T-helper 9 cell (primary cell): ENCODE data around the gene NAB1.

Experiments
- DNase-seq: peaks from one replicate; pipeline ENCODE4 v3.0.0-alpha.2; 2020

Gene NAB1

DNA sequence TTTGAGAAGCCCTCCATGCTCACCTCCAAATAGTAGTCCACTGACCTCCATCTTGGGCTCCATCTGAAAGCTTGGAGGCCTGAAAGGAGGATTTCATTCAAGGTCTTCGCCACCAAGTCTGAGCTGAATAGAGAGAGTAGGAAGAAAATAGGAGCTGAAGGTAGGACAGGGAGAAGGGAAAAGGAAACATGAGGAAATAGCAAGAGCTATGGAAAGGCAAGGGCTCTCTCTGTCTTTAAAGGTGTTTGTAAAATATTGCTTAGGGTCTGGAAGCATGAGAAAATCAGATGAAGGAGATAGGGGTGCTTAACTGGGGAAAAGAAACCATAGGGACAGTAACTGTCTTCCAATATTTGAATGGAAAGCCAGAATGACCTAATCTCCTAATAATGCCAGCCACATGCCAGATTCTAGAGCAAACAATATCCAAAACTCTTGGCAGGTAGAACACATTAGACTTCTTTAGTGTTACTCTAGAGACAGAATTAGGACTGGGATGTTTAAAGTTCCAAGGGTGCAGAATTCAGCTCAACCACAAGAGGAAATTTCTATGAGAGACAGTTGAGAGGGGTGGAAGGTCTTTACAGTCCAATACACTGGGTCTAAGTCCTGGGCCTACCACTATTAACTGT, 67.4 kb downstream of the NAB1 start:
- DNase-seq = no peak

DNA sequence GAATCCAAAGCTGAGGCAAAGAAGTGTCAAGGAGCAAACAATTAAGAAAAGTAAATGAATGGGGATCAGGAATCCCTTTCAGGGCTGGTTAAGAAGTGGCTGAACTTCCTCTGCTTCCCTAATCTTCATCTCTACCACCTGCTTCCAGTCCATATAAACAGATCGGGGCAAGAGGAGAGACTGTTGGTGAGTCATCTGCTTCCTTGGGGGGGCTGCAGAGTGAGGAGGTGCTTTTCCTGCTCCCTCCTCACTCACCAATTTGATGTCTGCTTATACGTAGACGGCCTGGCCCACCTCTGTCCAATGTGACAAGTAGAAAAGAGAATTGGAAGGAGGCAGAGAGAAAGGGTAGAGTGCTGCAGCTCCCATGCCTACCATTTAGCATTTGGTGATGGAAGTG, 68.4 kb downstream of the NAB1 start:
- no peak for DNase-seq

DNA sequence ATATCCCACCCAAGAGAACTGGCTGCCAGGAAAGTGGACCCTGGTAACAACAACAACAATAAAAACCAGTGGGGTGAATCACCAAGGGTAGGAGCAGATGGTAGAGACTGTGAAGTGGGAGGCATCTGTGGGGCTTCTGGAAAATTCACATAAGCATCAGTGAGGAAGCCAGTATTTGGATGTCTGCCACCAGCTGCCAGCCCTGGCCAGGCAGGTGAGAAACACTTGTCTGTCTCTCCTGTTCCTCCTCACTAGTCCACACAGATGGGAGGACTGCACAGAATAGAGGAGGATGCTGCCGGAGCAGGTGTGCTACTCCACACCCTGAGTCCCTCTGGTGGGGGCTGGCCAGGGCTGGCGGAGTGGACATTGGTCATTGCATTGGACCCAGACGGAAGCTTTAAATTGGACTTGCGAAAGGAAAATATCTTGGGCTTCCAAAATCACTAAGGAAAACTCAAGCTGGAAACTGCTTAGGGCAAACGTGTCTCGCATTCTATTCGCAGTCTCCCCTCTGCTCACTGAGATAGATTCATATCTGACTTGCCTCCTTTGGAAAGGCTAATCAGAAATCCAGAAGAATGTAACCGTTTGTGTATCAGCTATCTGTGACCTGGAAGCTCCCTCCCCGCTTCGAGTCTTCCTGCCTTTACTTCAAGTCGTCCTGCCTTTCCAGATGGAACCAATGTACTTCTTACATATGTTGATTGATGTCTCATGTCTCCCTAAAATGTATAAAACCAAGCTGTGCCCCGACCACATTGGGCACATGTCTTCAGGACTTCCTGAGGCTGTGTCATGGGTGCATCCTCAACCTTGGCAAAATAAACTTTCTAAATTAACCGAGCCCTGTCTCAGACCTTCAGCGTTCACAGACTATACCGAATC, 69.1 kb downstream of the NAB1 start:
- no peak for DNase-seq

DNA sequence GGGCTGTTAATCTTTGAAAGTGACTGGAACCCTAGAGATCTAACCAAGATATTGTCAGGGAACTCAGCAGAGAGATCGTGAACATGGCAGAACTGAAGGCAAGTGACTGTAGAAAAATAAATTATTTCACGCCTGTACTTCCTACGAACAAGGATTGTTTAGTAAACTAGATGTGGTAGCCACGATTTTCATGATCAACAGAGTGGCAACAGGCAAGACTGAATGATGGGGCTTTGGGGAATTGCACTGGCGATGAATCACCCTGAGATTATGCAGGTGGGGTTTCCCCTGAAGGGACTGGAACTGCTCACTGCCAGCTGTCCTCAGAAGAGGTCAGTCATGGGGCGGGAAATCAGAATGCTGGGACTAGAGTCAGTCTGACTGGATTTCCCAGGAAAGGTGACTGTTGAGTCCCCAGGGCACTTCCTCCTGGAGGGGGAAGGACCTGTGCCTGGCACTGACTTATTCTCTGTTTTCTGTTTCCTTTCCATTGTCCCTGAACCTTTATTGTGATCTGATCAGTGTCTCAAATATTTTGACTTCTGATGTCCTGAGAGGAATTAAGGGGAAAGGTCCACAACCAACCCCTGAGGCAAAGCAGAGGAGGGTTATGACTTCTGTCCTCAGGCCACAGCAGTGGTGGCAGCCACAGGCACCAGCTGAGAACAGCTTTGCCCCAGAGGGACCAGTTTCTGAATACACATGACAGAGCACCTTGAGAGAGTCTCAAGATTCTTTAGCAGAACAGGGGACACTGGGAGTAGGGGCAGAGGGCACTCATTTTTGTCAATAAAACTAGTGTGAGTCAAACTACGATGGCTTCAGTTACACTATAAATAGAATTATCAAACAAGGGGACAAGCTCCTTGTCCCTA, 70.0 kb downstream of the NAB1 start:
- DNase-seq = no peak

DNA sequence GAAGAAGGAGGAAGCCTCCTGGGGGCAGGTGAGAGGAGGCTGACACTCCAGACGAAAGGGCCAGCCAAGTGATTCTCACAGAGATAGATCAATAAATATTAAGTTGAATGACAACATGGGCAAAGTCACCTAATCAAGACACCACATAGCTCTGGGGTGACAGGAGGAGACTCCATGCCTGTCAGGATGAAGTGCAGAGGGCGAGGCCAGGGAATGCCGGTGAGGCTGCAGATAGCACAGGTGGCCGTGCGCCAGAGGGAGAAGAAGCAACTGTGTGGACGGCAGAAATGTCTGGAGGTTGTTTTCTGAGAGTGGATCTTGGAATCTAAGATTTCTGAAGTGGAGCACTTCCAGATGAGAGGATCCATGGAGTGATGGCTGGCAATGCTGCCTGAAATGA, 71.4 kb downstream of the NAB1 start:
- no peak for DNase-seq

DNA sequence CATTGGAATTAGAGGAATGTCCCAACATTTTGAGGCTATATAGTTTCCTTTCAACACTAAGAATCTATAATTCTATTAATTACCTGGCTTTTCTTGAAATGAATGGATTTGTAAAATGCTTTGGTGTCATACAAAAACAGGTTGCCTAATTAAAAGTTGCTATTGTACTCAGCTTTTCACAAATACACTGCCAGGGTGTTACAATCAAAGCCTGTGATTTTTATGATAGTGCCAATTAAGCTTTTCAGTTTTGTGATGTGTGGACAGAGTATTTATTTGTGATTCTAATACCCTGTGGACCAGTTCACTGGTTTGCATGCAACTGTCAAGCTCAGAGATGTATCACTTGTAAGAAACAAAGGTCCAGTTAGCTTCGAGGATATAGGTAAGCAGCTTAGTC, 71.8 kb downstream of the NAB1 start:
- no peak for DNase-seq

DNA sequence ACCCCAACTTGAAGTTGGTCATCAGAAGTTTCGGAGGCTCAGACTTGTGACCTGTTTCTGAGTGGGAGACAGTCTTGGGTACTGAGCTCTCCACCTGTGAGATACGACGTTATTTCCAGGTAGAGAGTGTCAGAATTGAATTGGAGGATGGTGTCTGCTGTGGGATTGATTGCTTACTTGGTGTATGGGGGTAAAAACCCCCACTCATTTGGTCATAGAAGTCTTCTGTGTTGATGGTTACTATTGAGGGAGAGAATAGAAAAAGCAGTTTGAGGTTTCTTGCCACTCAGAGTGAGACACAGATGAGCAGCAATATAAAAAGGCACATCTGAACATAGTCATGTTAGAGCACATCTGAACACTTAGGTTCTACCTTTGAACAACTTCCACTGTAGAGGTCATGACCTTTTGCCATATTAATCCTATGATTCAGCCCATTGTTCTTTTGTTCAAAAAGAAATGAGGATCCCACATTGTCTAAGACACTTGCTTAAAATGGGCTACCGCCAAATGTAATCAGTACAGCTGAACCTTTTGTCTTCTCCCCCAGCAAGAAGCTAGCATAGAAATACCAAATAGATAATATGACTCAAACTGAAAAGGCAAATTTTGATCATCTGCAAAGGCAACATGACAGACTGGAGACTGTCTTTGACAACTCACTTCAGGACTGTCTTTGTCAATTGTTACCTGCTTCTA, 73.3 kb downstream of the NAB1 start:
- no peak for DNase-seq

DNA sequence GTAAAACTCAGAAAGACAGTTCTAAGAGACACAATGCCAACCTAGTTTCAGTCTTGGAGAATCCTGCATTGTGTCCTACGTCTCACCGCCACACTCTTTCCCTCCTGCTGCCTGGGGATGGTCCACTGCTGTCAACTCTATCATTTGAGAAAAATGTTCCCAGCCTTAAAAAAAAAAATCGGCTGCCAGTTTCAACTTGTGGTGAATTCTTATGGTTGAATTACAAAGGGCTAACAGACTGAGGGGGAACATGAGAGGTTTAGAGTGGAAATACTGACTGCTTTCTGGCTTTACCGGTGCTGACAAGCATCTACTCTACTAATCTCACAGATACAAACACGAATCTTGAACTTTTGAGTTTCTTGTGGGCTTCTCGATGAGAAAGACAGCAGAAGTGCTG, 74.0 kb downstream of the NAB1 start:
- no peak for DNase-seq

DNA sequence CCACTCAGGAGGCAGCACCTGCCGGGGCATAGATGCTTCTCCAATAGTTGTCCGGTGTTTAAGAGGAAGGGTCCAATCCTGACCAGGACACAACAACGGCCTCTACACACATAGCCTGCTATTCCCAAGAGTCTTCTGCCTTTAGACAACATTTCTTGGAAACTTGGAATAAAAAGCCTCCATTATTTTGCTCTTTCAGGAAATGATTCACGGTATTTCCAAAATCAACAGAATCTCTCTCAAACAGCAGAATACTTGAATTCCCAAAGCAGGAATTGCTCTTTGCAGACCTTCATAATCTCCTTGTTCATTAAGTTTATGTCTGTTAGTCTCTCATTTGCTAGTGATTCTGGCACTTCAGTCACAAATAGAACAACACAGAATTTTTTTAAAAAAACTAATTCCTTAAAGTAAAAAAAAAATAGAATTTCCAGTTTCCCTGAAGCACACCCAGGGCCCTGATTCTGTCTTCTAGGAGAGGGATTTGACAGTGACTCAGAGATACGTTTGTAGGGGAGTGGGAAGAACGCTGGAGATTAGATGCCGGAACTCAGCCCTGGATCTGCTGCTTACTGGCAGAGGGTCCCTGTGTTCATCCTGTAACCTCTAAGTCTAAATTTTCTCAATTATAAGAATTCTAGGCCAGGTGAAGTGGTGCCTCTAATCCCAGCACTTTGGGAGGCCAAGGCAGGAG, 74.7 kb downstream of the NAB1 start:
- no peak for DNase-seq

DNA sequence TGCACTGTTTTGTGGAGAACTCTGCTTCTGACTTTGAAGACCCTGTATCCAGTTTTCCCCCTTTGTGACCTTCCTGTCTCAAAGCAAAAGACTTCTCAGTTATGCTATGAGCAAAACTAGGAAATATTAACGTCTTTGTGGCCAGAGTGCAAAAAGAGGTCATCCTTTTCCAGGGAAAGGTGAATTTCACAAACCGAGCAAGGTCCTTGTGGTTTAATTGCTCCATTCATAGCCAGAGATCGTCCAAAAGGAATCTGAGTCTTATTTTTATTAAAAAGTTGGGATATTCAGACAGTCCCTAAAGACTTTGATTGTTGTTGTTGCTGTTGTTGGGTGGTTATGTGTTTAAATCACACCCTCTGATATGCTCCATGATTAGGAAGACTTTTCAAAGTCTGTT, 77.4 kb downstream of the NAB1 start:
- DNase-seq = no peak

DNA sequence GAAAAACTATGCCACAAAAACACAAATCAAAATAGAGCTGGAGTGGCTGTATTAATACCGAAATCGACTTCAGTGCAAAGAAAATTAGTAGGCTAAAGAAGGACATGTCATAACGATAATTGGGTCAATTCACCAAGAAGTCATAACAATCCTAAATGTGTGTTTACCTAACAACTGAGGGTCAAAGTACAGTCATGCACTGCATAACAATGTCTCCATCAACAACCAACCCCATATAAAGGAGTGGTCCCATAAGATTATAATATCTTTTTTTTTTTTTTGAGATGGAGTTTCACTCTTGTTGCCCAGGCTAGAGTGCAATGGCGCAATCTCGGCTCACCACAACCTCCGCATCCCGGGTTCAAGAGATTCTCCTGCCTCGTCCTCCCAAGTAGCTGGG, 87.5 kb downstream of the NAB1 start:
- DNase-seq = no peak

DNA sequence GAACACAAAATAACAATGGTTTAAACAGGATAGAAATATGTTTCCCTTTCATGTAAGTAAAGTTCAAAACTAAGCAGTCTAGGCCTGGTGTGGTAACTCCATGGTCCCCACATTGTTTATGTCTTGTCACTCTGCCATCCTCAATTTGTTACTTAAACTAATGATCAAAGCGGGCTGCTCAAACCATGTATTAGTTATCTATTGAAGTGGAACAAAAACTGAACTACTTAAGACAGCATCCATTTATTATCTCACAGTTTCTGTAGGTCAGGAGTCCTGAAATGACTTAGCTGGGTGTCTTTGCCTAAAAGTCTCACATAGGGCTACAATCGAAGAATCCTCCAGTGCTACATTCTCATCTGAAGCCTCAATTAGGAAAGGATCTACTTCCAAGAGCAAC, 91.6 kb downstream of the NAB1 start:
- DNase-seq = no peak
